Measurements from ENCODE around the gene PSME3. TPM values are rescaled to one million over a fixed set of nuclear protein-coding genes. Genes with fewer than 3 reads are reported as not detected.

The PSME3 gene
- polyA plus RNA-seq, 1 of the 3 experiments (the other 2 are of a cell fraction), result 139 TPM

GRCh38 chr17:42848093-42848492 is 14.9 kb downstream of the PSME3 start:
- Histone ChIP-seq H4K20me1 (ENCODE audit: insufficient read depth) (0 out of 2 replicates have a peak, but pooled peaks cover 4% of the 10 kb centered on the region), H3K4me2 (no peak overlapping the region), H3K79me2 (ENCODE audit: insufficient read depth) (no peaks in the 10 kb centered on the region), H3K4me1 (ENCODE audit: control insufficient read depth in 1 of 2, insufficient read depth in 2 of 2, low read depth in 1 of 2, low read length in 1 of 2) (peaks cover 0 to 4% of the 10 kb centered on the region in 2 experiments; a peak in 1 of 4 replicates), H3K27me3 (ENCODE audit: insufficient read depth) (no peaks in the 10 kb centered on the region), H2AFZ (ENCODE audit: low read depth) (no peak overlapping the region), H3K4me3 (ENCODE audit: low read depth in 2 of 2, low read length in 1 of 2) (no peak overlapping the region), H3K27ac (ENCODE audit: low read depth in 2 of 2, low read length in 1 of 2) (no peak overlapping the region), H3K9ac (no peak overlapping the region), H3K9me3 (no peaks in the 10 kb centered on the region), H3K9me2 (no peaks in the 10 kb centered on the region), H3F3A (replicated peaks; ENCODE audit: insufficient read depth) (no peaks in the 10 kb centered on the region), H3K36me3 (replicated peaks in 1 of 2; ENCODE audit: control insufficient read depth in 1 of 2, insufficient read depth in 2 of 2, low read length in 1 of 2) (peaks cover 11 to 28% of the 10 kb centered on the region in 2 experiments)
- no peak for DNase-seq
- TF ChIP-seq NRF1 (IDR thresholded peaks at IDR 0.05; ENCODE audit: low read depth, low read length) (no peak), SMC3 (IDR thresholded peaks at IDR 0.05; ENCODE audit: low read depth, low read length) (no peak), RAD21 (IDR thresholded peaks at IDR 0.05; ENCODE audit: low read length) (no peak), POLR2AphosphoS5 (IDR thresholded peaks at IDR 0.05; ENCODE audit: low read depth, low read length) (no peak), JUND (IDR thresholded peaks at IDR 0.05) (no peak), REST (IDR thresholded peaks at IDR 0.05; ENCODE audit: low read depth, low read length) (no peak), NFIC (IDR thresholded peaks at IDR 0.05; ENCODE audit: borderline replicate concordance) (no peak), RCOR1 (IDR thresholded peaks at IDR 0.05; ENCODE audit: low read length) (no peak), YY1 (IDR thresholded peaks at IDR 0.05; ENCODE audit: low read depth) (no peak), MXI1 (IDR thresholded peaks at IDR 0.05; ENCODE audit: low read depth, low read length) (no peak), ELF1 (IDR thresholded peaks at IDR 0.05) (no peak), RXRA (IDR thresholded peaks at IDR 0.05; ENCODE audit: borderline replicate concordance, low read depth) (no peak)
- TF ChIP-seq, protein P1, sequence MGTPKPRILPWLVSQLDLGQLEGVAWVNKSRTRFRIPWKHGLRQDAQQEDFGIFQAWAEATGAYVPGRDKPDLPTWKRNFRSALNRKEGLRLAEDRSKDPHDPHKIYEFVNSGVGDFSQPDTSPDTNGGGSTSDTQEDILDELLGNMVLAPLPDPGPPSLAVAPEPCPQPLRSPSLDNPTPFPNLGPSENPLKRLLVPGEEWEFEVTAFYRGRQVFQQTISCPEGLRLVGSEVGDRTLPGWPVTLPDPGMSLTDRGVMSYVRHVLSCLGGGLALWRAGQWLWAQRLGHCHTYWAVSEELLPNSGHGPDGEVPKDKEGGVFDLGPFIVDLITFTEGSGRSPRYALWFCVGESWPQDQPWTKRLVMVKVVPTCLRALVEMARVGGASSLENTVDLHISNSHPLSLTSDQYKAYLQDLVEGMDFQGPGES (IDR thresholded peaks at IDR 0.05; ENCODE audit: low read depth, low read length), result no peak
- TF ChIP-seq, protein P2, sequence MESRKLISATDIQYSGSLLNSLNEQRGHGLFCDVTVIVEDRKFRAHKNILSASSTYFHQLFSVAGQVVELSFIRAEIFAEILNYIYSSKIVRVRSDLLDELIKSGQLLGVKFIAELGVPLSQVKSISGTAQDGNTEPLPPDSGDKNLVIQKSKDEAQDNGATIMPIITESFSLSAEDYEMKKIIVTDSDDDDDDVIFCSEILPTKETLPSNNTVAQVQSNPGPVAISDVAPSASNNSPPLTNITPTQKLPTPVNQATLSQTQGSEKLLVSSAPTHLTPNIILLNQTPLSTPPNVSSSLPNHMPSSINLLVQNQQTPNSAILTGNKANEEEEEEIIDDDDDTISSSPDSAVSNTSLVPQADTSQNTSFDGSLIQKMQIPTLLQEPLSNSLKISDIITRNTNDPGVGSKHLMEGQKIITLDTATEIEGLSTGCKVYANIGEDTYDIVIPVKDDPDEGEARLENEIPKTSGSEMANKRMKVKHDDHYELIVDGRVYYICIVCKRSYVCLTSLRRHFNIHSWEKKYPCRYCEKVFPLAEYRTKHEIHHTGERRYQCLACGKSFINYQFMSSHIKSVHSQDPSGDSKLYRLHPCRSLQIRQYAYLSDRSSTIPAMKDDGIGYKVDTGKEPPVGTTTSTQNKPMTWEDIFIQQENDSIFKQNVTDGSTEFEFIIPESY (IDR thresholded peaks at IDR 0.05; ENCODE audit: borderline replicate concordance, low read depth), result no peak
- CTCF ChIA-PET, result interaction anchor here (1.0 to 2.4 kb wide), 2 partner anchors 10 to 24 kb away, joined by 3 to 7 read pairs; partner anchors contain the start of gene BECN1
- WGBS (ENCODE audit: low lambda C conversion rate), result 74% methylated on average over 3 of the region's 3 CpGs
- POLR2A ChIA-PET, result interaction anchor here (0.6 kb wide), 1 partner anchor 329 kb away, joined by 3 read pairs; no protein-coding TSS in a partner anchor
